DOHH2 (cell line): ENCODE data around the gene BCL3.

Source experiments
- H3F3A ChIP-seq: fragments of 200-600 bp; sonication (generic), shearing (Covaris generic); 2 replicates; pipeline ENCODE4 v1.6.0; 2016; ENCODE audit warnings: antibody characterized with exemption, mild to moderate bottlenecking; ENCODE audit not compliant: control insufficient read depth, insufficient read depth
- H3K27ac ChIP-seq: fragments of 200-600 bp; sonication (generic); 2 replicates; pipeline ENCODE4 v1.5.1; 2014; ENCODE audit warnings: low read depth, mild to moderate bottlenecking, low read length, moderate library complexity
- H3K27me3 ChIP-seq: fragments of 200-600 bp; sonication (generic); 2 replicates; pipeline ENCODE4 v1.6.1; 2014; ENCODE audit warnings: mild to moderate bottlenecking, low read length, mixed read lengths; ENCODE audit not compliant: control insufficient read depth
- H3K36me3 ChIP-seq: fragments of 200-600 bp; sonication (generic); 2 replicates; pipeline ENCODE4 v1.6.1; 2014; ENCODE audit warnings: mild to moderate bottlenecking, low read length, moderate library complexity, mixed read lengths; ENCODE audit not compliant: control insufficient read depth
- H3K4me1 ChIP-seq: fragments of 200-600 bp; sonication (generic); 2 replicates; pipeline ENCODE4 v1.6.1; 2014; ENCODE audit warnings: mild to moderate bottlenecking, low read length, mixed read lengths; ENCODE audit not compliant: control insufficient read depth
- H3K4me2 ChIP-seq: fragments of 200-600 bp; sonication (generic); 2 replicates; pipeline ENCODE4 v1.6.0; 2014; ENCODE audit warnings: mild to moderate bottlenecking, low read length, moderate library complexity
- H3K4me3 ChIP-seq: fragments of 200-600 bp; sonication (generic); 2 replicates; pipeline ENCODE4 v1.5.1; 2014; ENCODE audit warnings: mild to moderate bottlenecking, low read length, mixed read lengths
- H3K79me2 ChIP-seq: fragments of 200-600 bp; sonication (generic); 2 replicates; pipeline ENCODE4 v1.6.1; 2014; ENCODE audit warnings: mild to moderate bottlenecking, low read length, mixed read lengths; ENCODE audit not compliant: control insufficient read depth
- H3K9me2 ChIP-seq: fragments of 200-600 bp; sonication (generic); replicated peaks from 2 replicates; pipeline ENCODE4 v1.6.1; 2014; ENCODE audit warnings: mild to moderate bottlenecking, low read length, mixed read lengths; ENCODE audit not compliant: control insufficient read depth
- H3K9me3 ChIP-seq: fragments of 200-600 bp; sonication (generic); 2 replicates; pipeline ENCODE4 v1.6.1; 2014; ENCODE audit warnings: antibody characterized with exemption, low read length, mixed read lengths; ENCODE audit not compliant: control insufficient read depth, insufficient read depth
- H4K20me1 ChIP-seq: fragments of 200-600 bp; sonication (generic); 2 replicates; pipeline ENCODE4 v1.6.0; 2014; ENCODE audit warnings: low read depth, mild to moderate bottlenecking, antibody characterized with exemption, low read length, moderate library complexity; ENCODE audit not compliant: control insufficient read depth, insufficient read depth
- CTCF ChIP-seq: fragments of 200-600 bp; sonication (generic); IDR thresholded peaks from one replicate; pipeline ENCODE4 v1.5.1; 2014; ENCODE audit warnings: antibody characterized with exemption, mild to moderate bottlenecking, low read depth, low read length; ENCODE audit not compliant: poor library complexity, severe bottlenecking
- EZH2phosphoT487 ChIP-seq: fragments of 200-600 bp; sonication (generic); IDR thresholded peaks from 2 replicates; pipeline ENCODE4 v1.6.1; 2017; ENCODE audit warnings: borderline replicate concordance, mild to moderate bottlenecking, antibody characterized with exemption, low read length, moderate library complexity, mixed read lengths

Gene BCL3

GRCh38 chr19:44752123-44752815, 3.8 kb downstream of the BCL3 start:
- H3K4me2 ChIP-seq = peak overlapping the region; percentile 88
- peaks cover 34% of the 10 kb centered on the region for H3F3A ChIP-seq
- peaks cover 71% of the 10 kb centered on the region for H3K4me1 ChIP-seq
- TF ChIP-seq CTCF = no peak
- TF ChIP-seq EZH2phosphoT487 = no peak
- H4K20me1 ChIP-seq = no peaks in the 10 kb centered on the region
- H3K4me3 ChIP-seq = peak overlapping the region; percentile 91
- H3K36me3 ChIP-seq = peaks cover 47% of the 10 kb centered on the region
- no peaks in the 10 kb centered on the region for H3K9me2 ChIP-seq
- H3K79me2 ChIP-seq = peaks cover 35% of the 10 kb centered on the region
- no peaks in the 10 kb centered on the region for H3K27me3 ChIP-seq
- no peaks in the 10 kb centered on the region for H3K9me3 ChIP-seq
- H3K27ac ChIP-seq = peak overlapping the region; percentile 97

GRCh38 chr19:44752816-44753625, 4.5 kb downstream of the BCL3 start:
- H4K20me1 ChIP-seq = no peaks in the 10 kb centered on the region
- peak overlapping the region; percentile 97 for H3K27ac ChIP-seq
- TF ChIP-seq CTCF (peak; percentile 20), EZH2phosphoT487 (no peak)
- peak overlapping the region; percentile 91 for H3K4me3 ChIP-seq
- H3K36me3 ChIP-seq = peaks cover 47% of the 10 kb centered on the region
- peak overlapping the region; percentile 88 for H3K4me2 ChIP-seq
- H3K4me1 ChIP-seq = peaks cover 64% of the 10 kb centered on the region
- H3K27me3 ChIP-seq = no peaks in the 10 kb centered on the region
- no peaks in the 10 kb centered on the region for H3K9me2 ChIP-seq
- H3K79me2 ChIP-seq = peaks cover 35% of the 10 kb centered on the region
- peaks cover 32% of the 10 kb centered on the region for H3F3A ChIP-seq
- no peaks in the 10 kb centered on the region for H3K9me3 ChIP-seq

GRCh38 chr19:44753626-44753931, 5.1 kb downstream of the BCL3 start:
- Histone ChIP-seq H4K20me1 (no peaks in the 10 kb centered on the region), H3K9me3 (no peaks in the 10 kb centered on the region), H3K79me2 (peaks cover 35% of the 10 kb centered on the region), H3K4me1 (peaks cover 62% of the 10 kb centered on the region), H3K4me3 (peak overlapping the region; percentile 91), H3K27ac (peak overlapping the region; percentile 97), H3K27me3 (no peaks in the 10 kb centered on the region), H3F3A (peaks cover 30% of the 10 kb centered on the region), H3K4me2 (peak overlapping the region; percentile 88), H3K36me3 (peaks cover 47% of the 10 kb centered on the region), H3K9me2 (no peaks in the 10 kb centered on the region)
- TF ChIP-seq EZH2phosphoT487 (no peak), CTCF (no peak)
